ENCODE measurements around the gene ZSWIM6. TPM values are rescaled to one million over a fixed set of nuclear protein-coding genes. Genes with fewer than 3 reads are reported as not detected.

The ZSWIM6 gene
- total RNA-seq, 1 experiment from 2014 or later, result 4.2 TPM

DNA sequence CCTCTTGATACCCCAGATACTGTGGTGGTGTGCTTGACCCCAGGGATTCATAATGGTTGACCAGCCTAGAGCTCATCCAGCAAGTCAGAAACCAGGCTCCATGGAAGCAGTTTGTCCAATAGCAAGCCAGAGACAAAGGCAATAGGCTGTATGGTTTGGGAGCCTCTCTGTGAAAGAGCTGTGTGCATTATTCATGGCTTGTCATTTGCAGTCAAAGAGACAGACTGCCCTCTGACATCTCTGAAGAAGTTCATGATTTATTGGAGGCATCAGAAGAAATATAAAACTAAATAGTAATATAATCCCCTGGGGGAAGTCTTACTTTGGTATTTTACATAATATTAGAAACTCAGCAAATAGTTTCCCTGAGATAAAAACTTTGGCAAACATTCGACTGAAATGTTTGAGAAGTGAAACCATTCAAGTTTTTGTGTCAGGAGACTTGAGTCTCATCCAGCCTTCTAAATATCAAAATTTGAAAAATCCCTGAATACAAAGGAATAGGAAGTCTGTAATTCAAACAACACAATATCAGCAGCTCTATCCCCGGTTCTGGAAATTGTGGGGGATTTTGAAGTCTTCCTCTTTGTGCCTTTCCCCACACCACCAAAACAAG is 250.3 kb downstream of the ZSWIM6 start:
- no peaks in the 10 kb centered on the region for H3K27me3 ChIP-seq (ENCODE audit: low read length)
- H4K20me1 ChIP-seq (ENCODE audit: insufficient read depth, low read depth, low read length), result no peaks in the 10 kb centered on the region
- H3K36me3 ChIP-seq (ENCODE audit: insufficient read depth, low read length), result no peaks in the 10 kb centered on the region
- H3K4me3 ChIP-seq (ENCODE audit: low read length), result no peak overlapping the region
- H2AFZ ChIP-seq (ENCODE audit: low read length), result no peak overlapping the region
- H3K27ac ChIP-seq (ENCODE audit: low read length), result no peak overlapping the region
- H3K4me1 ChIP-seq (ENCODE audit: low read length), result no peaks in the 10 kb centered on the region; the same call in 1 of the 2 replicates
- no peaks in the 10 kb centered on the region for H3K9me2 ChIP-seq (replicated peaks; ENCODE audit: insufficient read depth, low read length)
- no peaks in the 10 kb centered on the region for H3K9me3 ChIP-seq (ENCODE audit: low read length)
- DNase-seq, result no peak
- no peaks in the 10 kb centered on the region for H3K79me2 ChIP-seq (ENCODE audit: low read length)
- H3K4me2 ChIP-seq (ENCODE audit: low read depth, low read length, poor library complexity, severe bottlenecking), result no peak overlapping the region
- no peak overlapping the region for H3K9ac ChIP-seq (ENCODE audit: low read length)

DNA sequence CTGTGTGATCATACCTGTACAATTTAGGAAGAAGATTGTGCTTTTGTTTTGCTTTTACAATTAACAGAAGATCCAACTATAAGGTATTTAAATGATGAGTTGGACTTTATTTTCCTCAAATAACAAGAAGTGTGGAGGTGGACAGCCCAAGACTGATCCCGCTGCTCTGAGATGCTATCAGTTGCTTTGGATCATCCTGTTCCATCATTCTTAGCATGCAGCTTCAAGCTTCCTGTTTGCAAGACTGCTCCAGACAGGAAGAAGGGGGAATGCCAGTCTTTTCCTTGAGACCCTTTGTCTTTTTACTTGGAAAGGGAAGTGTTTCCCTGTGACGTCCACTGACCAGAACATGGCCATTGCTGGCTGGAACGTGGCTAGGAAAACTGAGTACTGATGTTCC is 250.8 kb downstream of the ZSWIM6 start:
- Histone ChIP-seq H3K4me2 (ENCODE audit: low read depth, low read length, poor library complexity, severe bottlenecking) (no peak overlapping the region), H2AFZ (ENCODE audit: low read length) (no peak overlapping the region)

DNA sequence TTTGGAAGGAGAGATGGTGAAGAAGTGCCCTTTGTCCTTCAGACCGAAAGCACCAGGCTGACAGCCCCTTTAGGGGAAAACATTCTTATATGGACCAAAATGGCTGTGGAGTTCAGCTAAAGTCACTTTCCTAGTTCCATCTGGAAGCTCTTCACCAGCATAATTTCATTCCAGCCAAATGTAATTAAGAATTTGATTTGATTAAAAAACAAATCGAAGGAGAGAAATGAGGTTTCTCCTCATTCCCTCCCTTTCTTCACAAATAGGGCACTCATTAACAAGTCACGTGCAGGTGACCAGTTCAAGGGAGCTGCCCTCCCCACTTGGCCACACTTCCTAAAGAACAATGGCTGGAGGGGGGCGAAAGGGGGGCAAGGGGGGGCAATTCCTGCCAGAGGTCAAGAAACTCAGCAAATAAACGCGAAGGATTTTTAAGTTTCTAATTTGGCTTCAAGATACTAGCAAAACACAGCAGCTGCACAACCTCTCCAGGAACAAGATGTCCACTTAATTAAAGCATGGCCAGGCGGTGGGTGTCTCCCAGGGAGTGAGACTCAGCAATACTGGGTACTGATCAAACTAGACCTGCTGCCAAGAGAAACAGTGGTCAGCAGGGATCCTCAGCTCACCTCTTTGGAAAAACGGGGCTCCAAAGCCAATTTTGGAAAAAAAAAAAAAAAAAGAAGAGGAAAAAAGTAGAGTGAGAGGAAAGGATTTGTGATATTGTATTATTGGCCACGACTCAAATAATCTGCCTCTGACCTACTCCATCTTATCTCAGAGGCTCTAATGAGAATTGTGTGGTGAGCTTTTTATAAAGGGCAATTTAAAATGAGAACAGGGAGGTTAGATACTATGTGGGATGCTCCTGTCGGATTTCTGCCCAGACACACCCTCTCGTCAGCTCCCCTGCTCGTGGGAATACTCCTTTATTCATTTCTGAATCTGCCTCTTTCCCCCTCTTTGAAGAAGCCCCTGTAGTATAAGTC is 254.3 kb downstream of the ZSWIM6 start:
- no peak overlapping the region for H3K4me2 ChIP-seq (ENCODE audit: low read depth, low read length, poor library complexity, severe bottlenecking)
- H3K4me1 ChIP-seq (ENCODE audit: low read length), result no peaks in the 10 kb centered on the region; the same call in 1 of the 2 replicates
- H3K27ac ChIP-seq (ENCODE audit: low read length), result no peak overlapping the region
- no peak overlapping the region for H3K9ac ChIP-seq (ENCODE audit: low read length)
- no peak for DNase-seq
- no peak overlapping the region for H2AFZ ChIP-seq (ENCODE audit: low read length)
- H3K9me3 ChIP-seq (ENCODE audit: low read length), result no peaks in the 10 kb centered on the region
- no peak overlapping the region for H3K4me3 ChIP-seq (ENCODE audit: low read length)
- H3K27me3 ChIP-seq (ENCODE audit: low read length), result no peaks in the 10 kb centered on the region
- H3K9me2 ChIP-seq (replicated peaks; ENCODE audit: insufficient read depth, low read length), result no peaks in the 10 kb centered on the region
- no peaks in the 10 kb centered on the region for H3K79me2 ChIP-seq (ENCODE audit: low read length)
- no peaks in the 10 kb centered on the region for H4K20me1 ChIP-seq (ENCODE audit: insufficient read depth, low read depth, low read length)
- H3K36me3 ChIP-seq (ENCODE audit: insufficient read depth, low read length), result no peaks in the 10 kb centered on the region

More for the DNA sequence above, 250.8 kb downstream of the ZSWIM6 start:
- H3K27ac ChIP-seq (ENCODE audit: low read length), result no peak overlapping the region
- DNase-seq, result no peak
- H3K9me2 ChIP-seq (replicated peaks; ENCODE audit: insufficient read depth, low read length), result no peaks in the 10 kb centered on the region
- H3K9me3 ChIP-seq (ENCODE audit: low read length), result no peaks in the 10 kb centered on the region
- H4K20me1 ChIP-seq (ENCODE audit: insufficient read depth, low read depth, low read length), result no peaks in the 10 kb centered on the region
- no peak overlapping the region for H3K4me3 ChIP-seq (ENCODE audit: low read length)
- H3K36me3 ChIP-seq (ENCODE audit: insufficient read depth, low read length), result no peaks in the 10 kb centered on the region
- no peak overlapping the region for H3K9ac ChIP-seq (ENCODE audit: low read length)
- no peaks in the 10 kb centered on the region; the same call in 1 of the 2 replicates for H3K4me1 ChIP-seq (ENCODE audit: low read length)
- H3K79me2 ChIP-seq (ENCODE audit: low read length), result no peaks in the 10 kb centered on the region
- no peaks in the 10 kb centered on the region for H3K27me3 ChIP-seq (ENCODE audit: low read length)

DNA sequence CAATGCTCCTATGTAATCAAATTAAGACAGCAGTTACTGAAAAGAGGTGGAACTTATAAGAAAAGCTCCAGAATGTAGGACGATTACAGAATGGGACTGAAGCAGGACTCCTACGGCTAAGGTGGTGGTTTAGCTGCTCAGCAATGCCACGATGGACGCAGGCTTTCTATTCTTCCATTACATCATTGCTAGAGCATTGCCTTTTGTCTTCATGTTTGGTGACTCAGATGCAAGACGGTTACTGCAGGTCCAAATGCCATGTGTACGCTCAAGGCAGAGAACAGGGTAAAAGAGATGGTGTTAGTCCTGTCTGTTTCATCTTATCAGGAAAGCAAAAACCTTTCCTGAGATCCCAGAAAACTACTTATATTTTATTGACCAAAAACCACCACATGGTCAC is 255.1 kb downstream of the ZSWIM6 start:
- Histone ChIP-seq H3K9ac (ENCODE audit: low read length) (no peak overlapping the region), H4K20me1 (ENCODE audit: insufficient read depth, low read depth, low read length) (no peaks in the 10 kb centered on the region), H3K9me3 (ENCODE audit: low read length) (no peaks in the 10 kb centered on the region), H3K36me3 (ENCODE audit: insufficient read depth, low read length) (no peaks in the 10 kb centered on the region), H3K9me2 (replicated peaks; ENCODE audit: insufficient read depth, low read length) (no peaks in the 10 kb centered on the region), H3K27me3 (ENCODE audit: low read length) (no peaks in the 10 kb centered on the region), H3K4me1 (ENCODE audit: low read length) (no peaks in the 10 kb centered on the region; the same call in 1 of the 2 replicates), H3K4me3 (ENCODE audit: low read length) (no peak overlapping the region), H2AFZ (ENCODE audit: low read length) (no peak overlapping the region), H3K79me2 (ENCODE audit: low read length) (no peaks in the 10 kb centered on the region), H3K4me2 (ENCODE audit: low read depth, low read length, poor library complexity, severe bottlenecking) (no peak overlapping the region), H3K27ac (ENCODE audit: low read length) (no peak overlapping the region)
- no peak for DNase-seq

DNA sequence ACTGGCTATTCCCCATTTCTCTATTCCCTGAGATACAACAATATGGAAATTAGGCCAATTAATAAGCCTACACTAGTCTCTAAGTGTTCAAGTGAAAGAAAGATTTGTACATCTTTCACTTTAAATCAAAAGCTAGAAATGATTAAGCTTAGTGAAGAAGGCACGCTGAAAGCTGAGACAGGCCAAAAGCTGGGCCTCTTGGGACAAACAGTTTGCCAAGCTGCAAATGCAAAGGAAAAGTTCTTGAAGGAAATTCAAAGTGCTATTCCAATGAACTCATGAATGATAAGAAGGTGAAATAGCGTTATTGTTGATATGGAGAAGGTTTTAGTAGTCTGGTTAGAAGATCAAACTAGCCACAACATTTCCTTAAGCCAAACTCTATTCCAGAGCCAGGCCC is 256.2 kb downstream of the ZSWIM6 start:
- Histone ChIP-seq H3K79me2 (ENCODE audit: low read length) (no peaks in the 10 kb centered on the region), H3K4me2 (ENCODE audit: low read depth, low read length, poor library complexity, severe bottlenecking) (no peak overlapping the region), H2AFZ (ENCODE audit: low read length) (no peak overlapping the region), H4K20me1 (ENCODE audit: insufficient read depth, low read depth, low read length) (no peaks in the 10 kb centered on the region), H3K9me2 (replicated peaks; ENCODE audit: insufficient read depth, low read length) (no peaks in the 10 kb centered on the region), H3K4me3 (ENCODE audit: low read length) (no peak overlapping the region), H3K9ac (ENCODE audit: low read length) (no peak overlapping the region), H3K9me3 (ENCODE audit: low read length) (no peaks in the 10 kb centered on the region), H3K4me1 (ENCODE audit: low read length) (no peaks in the 10 kb centered on the region), H3K27me3 (ENCODE audit: low read length) (no peaks in the 10 kb centered on the region), H3K36me3 (ENCODE audit: insufficient read depth, low read length) (no peaks in the 10 kb centered on the region), H3K27ac (ENCODE audit: low read length) (no peak overlapping the region)
- DNase-seq, result no peak

DNA sequence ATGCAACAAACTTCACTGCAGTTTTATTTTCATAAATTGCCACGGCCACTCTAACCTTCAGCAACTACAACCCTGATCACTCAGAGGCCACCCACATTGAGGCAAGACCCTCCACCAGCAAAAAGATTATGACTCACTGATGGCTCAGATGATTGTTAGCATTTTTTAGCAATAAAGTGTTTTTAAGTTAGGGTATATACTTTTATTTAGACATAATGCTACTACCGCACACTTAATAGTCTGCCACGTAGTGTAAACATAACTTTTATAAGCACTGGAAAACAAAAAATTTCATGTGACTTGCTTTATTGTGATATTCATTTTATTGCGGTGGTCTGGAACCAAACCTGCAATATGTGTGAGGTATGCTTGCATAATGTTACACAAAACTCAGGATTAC is 257.9 kb downstream of the ZSWIM6 start:
- H3K4me3 ChIP-seq (ENCODE audit: low read length), result no peak overlapping the region
- no peak overlapping the region for H3K4me2 ChIP-seq (ENCODE audit: low read depth, low read length, poor library complexity, severe bottlenecking)
- H3K27ac ChIP-seq (ENCODE audit: low read length), result no peak overlapping the region
- no peaks in the 10 kb centered on the region for H3K79me2 ChIP-seq (ENCODE audit: low read length)
- H2AFZ ChIP-seq (ENCODE audit: low read length), result no peak overlapping the region
- no peak for DNase-seq
- no peaks in the 10 kb centered on the region for H3K27me3 ChIP-seq (ENCODE audit: low read length)
- no peaks in the 10 kb centered on the region for H3K9me3 ChIP-seq (ENCODE audit: low read length)
- no peak overlapping the region for H3K9ac ChIP-seq (ENCODE audit: low read length)
- H3K36me3 ChIP-seq (ENCODE audit: insufficient read depth, low read length), result no peaks in the 10 kb centered on the region
- no peaks in the 10 kb centered on the region for H4K20me1 ChIP-seq (ENCODE audit: insufficient read depth, low read depth, low read length)
- H3K4me1 ChIP-seq (ENCODE audit: low read length), result no peaks in the 10 kb centered on the region
- H3K9me2 ChIP-seq (replicated peaks; ENCODE audit: insufficient read depth, low read length), result no peaks in the 10 kb centered on the region

DNA sequence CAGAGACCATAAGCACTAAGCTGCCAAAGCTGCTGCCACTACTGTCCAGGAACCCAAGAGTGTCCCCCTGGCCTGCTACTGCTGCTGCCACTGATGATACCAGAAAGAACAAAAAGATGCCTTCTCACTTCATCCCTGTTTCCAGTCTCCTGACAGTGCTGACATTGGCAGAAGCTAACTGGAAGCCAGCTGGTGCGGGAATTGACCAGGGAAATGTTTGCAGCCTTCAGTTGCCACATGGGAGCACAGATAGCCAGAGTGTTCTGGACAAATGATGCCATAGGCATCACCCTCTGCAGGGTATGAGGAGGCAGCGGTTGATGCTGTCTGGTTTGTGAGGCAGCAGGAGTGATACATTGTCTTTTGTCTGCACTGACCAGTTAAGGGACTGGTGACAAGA is 258.4 kb downstream of the ZSWIM6 start:
- Histone ChIP-seq H3K4me3 (ENCODE audit: low read length) (no peak overlapping the region), H3K4me2 (ENCODE audit: low read depth, low read length, poor library complexity, severe bottlenecking) (no peak overlapping the region), H3K9me3 (ENCODE audit: low read length) (no peaks in the 10 kb centered on the region), H3K9ac (ENCODE audit: low read length) (no peak overlapping the region), H3K27ac (ENCODE audit: low read length) (no peak overlapping the region), H3K79me2 (ENCODE audit: low read length) (no peaks in the 10 kb centered on the region), H3K27me3 (ENCODE audit: low read length) (no peaks in the 10 kb centered on the region), H3K4me1 (ENCODE audit: low read length) (no peaks in the 10 kb centered on the region), H2AFZ (ENCODE audit: low read length) (no peak overlapping the region), H3K36me3 (ENCODE audit: insufficient read depth, low read length) (no peaks in the 10 kb centered on the region), H4K20me1 (ENCODE audit: insufficient read depth, low read depth, low read length) (no peaks in the 10 kb centered on the region), H3K9me2 (replicated peaks; ENCODE audit: insufficient read depth, low read length) (no peaks in the 10 kb centered on the region)
- DNase-seq, result no peak

DNA sequence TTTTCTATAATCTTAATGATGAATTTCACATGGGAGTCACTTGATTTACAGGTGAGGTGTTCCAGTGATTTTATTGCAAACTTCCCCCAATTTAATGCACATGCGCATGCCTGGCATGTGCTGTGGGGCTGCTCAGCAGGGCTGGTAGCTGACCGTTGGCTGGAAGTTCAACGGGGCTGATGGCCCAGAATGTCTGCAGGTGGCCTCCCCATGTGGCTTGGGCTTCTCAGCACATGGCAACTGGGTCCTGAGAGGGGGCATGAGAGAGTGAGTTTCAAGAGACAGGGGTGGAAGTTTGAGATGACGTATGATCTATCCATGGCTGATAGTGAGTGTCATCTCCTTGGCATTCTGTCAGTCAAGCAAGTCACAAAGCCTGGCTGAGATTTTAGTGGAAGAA is 259.8 kb downstream of the ZSWIM6 start:
- Histone ChIP-seq H3K4me2 (ENCODE audit: low read depth, low read length, poor library complexity, severe bottlenecking) (no peak overlapping the region), H4K20me1 (ENCODE audit: insufficient read depth, low read depth, low read length) (no peaks in the 10 kb centered on the region), H3K9me2 (replicated peaks; ENCODE audit: insufficient read depth, low read length) (no peaks in the 10 kb centered on the region), H3K4me3 (ENCODE audit: low read length) (no peak overlapping the region), H3K36me3 (ENCODE audit: insufficient read depth, low read length) (no peaks in the 10 kb centered on the region), H3K27ac (ENCODE audit: low read length) (no peak overlapping the region), H3K9me3 (ENCODE audit: low read length) (no peaks in the 10 kb centered on the region), H3K4me1 (ENCODE audit: low read length) (no peaks in the 10 kb centered on the region), H2AFZ (ENCODE audit: low read length) (no peak overlapping the region), H3K27me3 (ENCODE audit: low read length) (no peaks in the 10 kb centered on the region), H3K79me2 (ENCODE audit: low read length) (no peaks in the 10 kb centered on the region), H3K9ac (ENCODE audit: low read length) (no peak overlapping the region)
- no peak for DNase-seq
